Measurements from ENCODE around the gene COL23A1. TPM values are rescaled to one million over a fixed set of nuclear protein-coding genes. Genes with fewer than 3 reads are reported as not detected.

Gene COL23A1
- total and polyA plus RNA-seq, 2 of the 8 experiments (the other 6 are each of a cell fraction or from before 2014, with no cell fraction given): 3.1 to 4.7 TPM

GRCh38 chr5:178453224-178453623, 137.0 kb downstream of the COL23A1 start:
- no peak overlapping the region for H2BK120ac ChIP-seq (replicated peaks; ENCODE audit: low read depth, low read length)
- H3K9me3 ChIP-seq (ENCODE audit: insufficient read depth in 2 of 2, low read depth in 1 of 2, low read length in 1 of 2): no peaks in the 10 kb centered on the region
- no peak overlapping the region for H4K8ac ChIP-seq (ENCODE audit: extremely low read depth, insufficient read depth, low read length)
- H3K56ac ChIP-seq (replicated peaks; ENCODE audit: insufficient read length, low read depth, low read length): no peak overlapping the region
- no peak overlapping the region for H3K4me3 ChIP-seq (ENCODE audit: extremely low read depth in 1 of 4, insufficient read depth in 2 of 4, low read depth in 3 of 4, low read length in 4 of 4)
- peak overlapping the region; percentile 85; the same call in 1 of the 2 replicates for H2BK15ac ChIP-seq (ENCODE audit: low read length)
- no peaks in the 10 kb centered on the region for H4K20me1 ChIP-seq (replicated peaks in 1 of 2; ENCODE audit: control insufficient read depth in 1 of 2, insufficient read depth in 2 of 2, low read length in 2 of 2)
- no peak overlapping the region for H2AFZ ChIP-seq (ENCODE audit: low read length)
- H3K79me2 ChIP-seq (ENCODE audit: control insufficient read depth in 1 of 2, insufficient read depth in 2 of 2, low read length in 2 of 2): no peaks in the 10 kb centered on the region
- no peak overlapping the region for H2BK5ac ChIP-seq (ENCODE audit: low read depth, low read length)
- no peak overlapping the region for H2BK12ac ChIP-seq (ENCODE audit: low read depth, low read length)
- no peak overlapping the region for H2AK5ac ChIP-seq (ENCODE audit: low read depth, low read length)
- no peaks in the 10 kb centered on the region for H3K36me3 ChIP-seq (ENCODE audit: control insufficient read depth in 2 of 4, insufficient read depth in 4 of 4, low read length in 3 of 4)
- H3K27ac ChIP-seq (ENCODE audit: low read depth, low read length): no peak overlapping the region
- no peaks in the 10 kb centered on the region for H3K79me1 ChIP-seq (ENCODE audit: low read depth, low read length)
- H3K4ac ChIP-seq (replicated peaks; ENCODE audit: insufficient read length, low read depth, low read length): no peak overlapping the region
- no peak overlapping the region for H3K14ac ChIP-seq (ENCODE audit: insufficient read length)
- peak; percentile 62 for FAIRE-seq
- TF ChIP-seq SRF (IDR thresholded peaks at IDR 0.05; ENCODE audit: low read depth, low read length): no peak
- 63% methylated on average over 4 of the region's 4 CpGs; no CpG with 5 or more reads in 1 of the 2 experiments for WGBS, 2 experiments (ENCODE audit: extremely low coverage in 1 of 2, insufficient coverage in 1 of 2, insufficient read length in 1 of 2, insufficient replicate concordance in 2 of 2, low coverage in 1 of 2, low lambda C conversion rate in 2 of 2, missing lambda C conversion rate in 1 of 2)
- H3K23me2 ChIP-seq (ENCODE audit: low read depth, low read length): no peaks in the 10 kb centered on the region
- peaks cover 3 to 7% (median 5%) of the 10 kb centered on the region in 4 experiments; a peak in 5 of 7 replicates for H3K4me1 ChIP-seq (replicated peaks in 1 of 4; ENCODE audit: control insufficient read depth in 3 of 4, insufficient read depth in 4 of 4, low read length in 3 of 4)
- no peak overlapping the region for H3K23ac ChIP-seq (ENCODE audit: insufficient read length)
- DNase-seq (ENCODE audit: low read depth in 1 of 2, low spot score in 2 of 2): peak in 1 of 2 experiments; percentile 17
- no peak overlapping the region for H4K5ac ChIP-seq (ENCODE audit: insufficient read length, low read depth, low read length)
- POLR2A ChIA-PET (ENCODE audit: partially characterized antibody): interaction anchor here (0.5 kb wide), 1 partner anchor 46 kb away, joined by 3 read pairs; no protein-coding TSS in a partner anchor
- no peak overlapping the region for H2BK20ac ChIP-seq (ENCODE audit: low read length)
- no peak overlapping the region for H3K9ac ChIP-seq (replicated peaks in 1 of 4; ENCODE audit: extremely low read depth in 1 of 4, low read depth in 3 of 4, low read length in 3 of 4)
- H3K18ac ChIP-seq (ENCODE audit: extremely low read depth, low read length): no peak overlapping the region
- H4K91ac ChIP-seq (replicated peaks; ENCODE audit: insufficient read length, low read length): no peak overlapping the region
- CTCF ChIA-PET (ENCODE audit: partially characterized antibody): interaction anchor here (0.6 to 7.3 kb wide), 13 partner anchors 8 to 175 kb away, joined by 3 to 57 read pairs (median 3); partner anchors contain the start of gene COL23A1
- H3K4me2 ChIP-seq (ENCODE audit: insufficient read depth in 1 of 2, low read depth in 2 of 2, low read length in 2 of 2): no peak overlapping the region
- no peaks in the 10 kb centered on the region for H3K27me3 ChIP-seq (replicated peaks in 1 of 4; ENCODE audit: control insufficient read depth in 3 of 4, extremely low read depth in 1 of 4, insufficient read depth in 3 of 4, low read length in 3 of 4)

Measured in H1 (cell line).